ENCODE data around the gene PAQR6. TPM values are rescaled to one million over a fixed set of nuclear protein-coding genes. Genes with fewer than 3 reads are reported as not detected.
A peak's percentile ranks its signal among the peaks of the same experiment; 100 is the strongest.

The PAQR6 gene
- total RNA-seq: 0.19 and 0.68 TPM in 2 replicates

- DNase-seq: no peak
Observed at GRCh38 chr1:156247460-156248322, at the start of gene PAQR6. PAQR6 (minus strand) TSS chr1:156248056; CDS start chr1:156246731, 1,325 bp downstream.

- DNase-seq: peak; percentile 79
Observed at GRCh38 chr1:156295391-156295947, 47.6 kb upstream of the PAQR6 start, which contains the start of gene GLMP. GLMP (minus strand) TSS chr1:156295679; CDS start chr1:156295645, 34 bp downstream.

- no peak for DNase-seq
Observed at GRCh38 chr1:156293895-156294294, 46.0 kb upstream of the PAQR6 start.

- DNase-seq: no peak
Observed at GRCh38 chr1:156293098-156293434, 45.2 kb upstream of the PAQR6 start.

- DNase-seq: peak; percentile 83
Observed at GRCh38 chr1:156291226-156292061, 43.6 kb upstream of the PAQR6 start.

- DNase-seq: no peak
Observed at GRCh38 chr1:156289857-156290256, 42.0 kb upstream of the PAQR6 start.

GRCh38 chr1:156286061-156286460 is 38.2 kb upstream of the PAQR6 start:
- DNase-seq: no peak

- DNase-seq: no peak
Observed at GRCh38 chr1:156285437-156285836, 37.6 kb upstream of the PAQR6 start.

- no peak for DNase-seq
Observed at GRCh38 chr1:156284757-156285156, 36.9 kb upstream of the PAQR6 start.

- DNase-seq: no peak
Observed at GRCh38 chr1:156284112-156284511, 36.3 kb upstream of the PAQR6 start, which contains the start of gene TMEM79. TMEM79 (plus strand) TSS chr1:156284325; CDS start chr1:156285227, 902 bp downstream.

- DNase-seq: no peak
Observed at GRCh38 chr1:156283521-156283920, 35.7 kb upstream of the PAQR6 start.

GRCh38 chr1:156282479-156283222 is 34.8 kb upstream of the PAQR6 start, which contains the start of gene SMG5:
SMG5 (minus strand) TSS chr1:156282825; CDS start chr1:156282680, 145 bp downstream.
- DNase-seq: peak; percentile 99

- DNase-seq: peak; percentile 46
Observed at GRCh38 chr1:156281693-156282478, 34.0 kb upstream of the PAQR6 start.

GRCh38 chr1:156281281-156281680 is 33.4 kb upstream of the PAQR6 start:
- peak; percentile 37 for DNase-seq

- no peak for DNase-seq
Observed at GRCh38 chr1:156279837-156280236, 32.0 kb upstream of the PAQR6 start.

GRCh38 chr1:156276966-156277381 is 29.1 kb upstream of the PAQR6 start:
- DNase-seq: no peak

GRCh38 chr1:156276532-156276931 is 28.7 kb upstream of the PAQR6 start:
- no peak for DNase-seq

- DNase-seq: no peak
Observed at GRCh38 chr1:156270314-156270713, 22.5 kb upstream of the PAQR6 start.

GRCh38 chr1:156268336-156268735 is 20.5 kb upstream of the PAQR6 start:
- DNase-seq: no peak

GRCh38 chr1:156266051-156266450 is 18.2 kb upstream of the PAQR6 start:
- no peak for DNase-seq

- DNase-seq: no peak
Observed at GRCh38 chr1:156263288-156263655, 15.4 kb upstream of the PAQR6 start.

All from dermis blood vessel endothelial cell (primary cell).